GM21526 (cell line): ENCODE results near the gene NHERF2.
A peak's percentile ranks its signal among the peaks of the same experiment; 100 is the strongest.

ENCODE experiments used
- ATAC-seq: cut with Tn5 transposase; IDR thresholded peaks from one replicate; pipeline ENCODE4 v1.9.1; 2021; ENCODE audit warnings: moderate library complexity; ENCODE audit not compliant: unreplicated experiment, low FRiP score

NHERF2 gene

DNA sequence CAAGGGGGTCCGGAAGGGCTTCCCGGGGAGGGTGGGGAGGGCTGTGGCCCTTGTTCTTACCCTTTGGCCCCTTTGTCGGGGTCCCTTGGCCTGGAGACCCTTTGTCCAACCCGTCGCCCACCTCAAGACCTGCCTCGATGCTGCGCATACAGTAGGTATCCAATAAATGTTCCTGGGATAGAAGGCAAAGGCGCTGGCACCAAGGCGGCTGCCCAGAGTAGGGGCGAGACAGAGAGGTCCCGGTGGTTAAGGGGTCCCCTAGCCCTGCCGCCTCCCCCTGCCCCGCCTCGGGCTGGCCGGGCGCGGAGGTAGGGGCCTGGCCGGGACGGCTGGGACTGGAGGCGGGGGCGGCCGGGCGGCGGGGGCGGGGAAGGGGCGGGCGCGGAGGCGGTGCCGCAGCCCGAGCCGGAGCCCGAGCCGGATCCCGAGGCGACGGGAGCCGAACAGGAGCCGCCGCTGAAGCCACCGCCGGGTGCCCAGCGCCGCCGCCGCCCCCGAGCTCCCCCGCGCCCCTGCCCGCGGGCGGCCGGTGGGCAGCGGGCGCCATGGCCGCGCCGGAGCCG lies at the start of gene NHERF2:
TSS of gene NHERF2 (plus strand) at position 442 of the 563 bp plus-strand sequence. CDS start at position 546, 104 bp downstream.
- no peak for ATAC-seq

DNA sequence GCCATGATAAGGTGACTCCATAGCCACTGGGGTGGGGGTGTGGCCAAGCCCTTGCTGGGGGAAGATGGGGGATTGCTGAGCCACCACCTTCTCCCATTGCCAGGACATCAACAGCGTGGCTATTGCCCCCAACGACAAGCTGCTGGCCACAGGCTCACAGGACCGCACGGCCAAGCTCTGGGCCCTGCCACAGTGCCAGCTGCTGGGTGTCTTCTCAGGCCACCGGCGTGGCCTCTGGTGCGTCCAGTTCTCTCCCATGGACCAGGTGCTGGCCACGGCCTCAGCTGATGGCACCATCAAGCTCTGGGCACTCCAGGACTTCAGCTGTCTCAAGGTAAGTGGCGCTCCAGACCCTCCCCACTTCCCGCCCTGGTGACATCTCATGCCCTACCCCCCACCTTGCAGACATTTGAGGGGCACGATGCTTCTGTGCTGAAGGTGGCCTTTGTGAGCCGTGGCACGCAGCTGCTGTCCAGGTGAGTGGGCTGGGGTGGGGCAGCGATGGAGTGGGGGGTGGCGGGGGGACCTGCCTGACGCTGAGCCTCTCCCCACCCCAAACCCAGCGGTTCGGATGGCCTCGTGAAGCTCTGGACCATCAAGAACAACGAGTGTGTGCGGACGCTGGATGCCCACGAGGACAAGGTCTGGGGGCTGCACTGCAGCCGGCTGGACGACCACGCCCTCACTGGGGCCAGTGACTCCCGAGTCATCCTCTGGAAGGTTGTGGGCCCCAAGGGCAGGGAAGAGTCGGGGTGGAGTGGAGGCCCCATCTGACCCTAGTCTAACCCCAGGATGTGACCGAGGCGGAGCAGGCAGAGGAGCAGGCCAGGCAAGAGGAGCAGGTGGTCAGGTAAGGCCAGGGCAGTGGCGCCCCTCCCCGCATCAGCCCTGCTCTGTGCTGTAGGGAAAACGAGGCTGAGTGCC lies 49.5 kb upstream of the NHERF2 start:
- no peak for ATAC-seq

DNA sequence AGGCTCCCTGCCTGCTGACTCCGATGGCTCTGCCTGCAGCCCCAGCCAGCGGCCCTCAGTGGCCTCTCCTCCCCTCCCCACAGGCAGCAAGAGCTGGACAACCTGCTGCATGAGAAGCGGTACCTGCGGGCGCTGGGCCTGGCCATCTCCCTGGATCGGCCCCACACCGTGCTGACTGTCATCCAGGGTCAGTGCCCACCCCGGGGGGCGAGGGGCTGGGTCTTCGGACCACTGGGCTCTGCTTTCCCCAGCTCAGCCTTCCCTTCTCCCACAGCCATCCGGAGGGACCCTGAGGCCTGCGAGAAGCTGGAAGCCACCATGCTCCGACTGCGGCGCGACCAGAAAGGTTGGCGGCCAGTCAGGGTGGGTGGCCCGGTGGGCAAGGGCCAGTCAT lies 48.8 kb upstream of the NHERF2 start:
- ATAC-seq = no peak

DNA sequence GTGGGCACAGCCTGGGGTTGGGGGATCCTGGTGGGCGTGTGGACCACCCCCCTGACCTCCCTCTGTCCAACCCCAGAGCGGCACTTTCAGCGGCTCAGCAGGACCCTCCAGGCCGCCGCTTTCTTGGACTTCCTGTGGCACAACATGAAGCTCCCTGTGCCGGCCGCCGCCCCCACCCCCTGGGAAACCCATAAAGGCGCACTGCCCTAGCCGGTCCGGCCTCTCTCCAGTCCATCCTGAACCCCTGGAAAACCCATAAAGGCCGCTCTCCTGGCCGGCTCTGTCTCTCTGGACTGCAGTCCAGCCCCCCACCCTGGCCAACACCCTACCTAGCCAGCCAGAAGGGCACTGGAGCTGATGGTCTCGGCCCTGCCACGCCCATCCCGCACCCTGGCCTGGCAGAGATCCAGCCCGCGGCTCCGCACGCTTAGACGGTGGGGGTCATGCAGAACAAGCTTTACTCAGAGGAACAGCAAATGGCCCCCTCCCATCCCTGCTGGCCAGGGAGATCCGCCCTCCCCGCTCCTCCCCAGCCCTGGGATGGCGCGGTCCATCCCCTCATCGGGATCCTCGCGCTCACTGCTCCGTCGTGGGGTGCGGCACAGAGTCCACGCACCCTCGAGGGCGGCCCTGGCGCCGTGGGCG lies 48.1 kb upstream of the NHERF2 start:
- ATAC-seq = no peak

DNA sequence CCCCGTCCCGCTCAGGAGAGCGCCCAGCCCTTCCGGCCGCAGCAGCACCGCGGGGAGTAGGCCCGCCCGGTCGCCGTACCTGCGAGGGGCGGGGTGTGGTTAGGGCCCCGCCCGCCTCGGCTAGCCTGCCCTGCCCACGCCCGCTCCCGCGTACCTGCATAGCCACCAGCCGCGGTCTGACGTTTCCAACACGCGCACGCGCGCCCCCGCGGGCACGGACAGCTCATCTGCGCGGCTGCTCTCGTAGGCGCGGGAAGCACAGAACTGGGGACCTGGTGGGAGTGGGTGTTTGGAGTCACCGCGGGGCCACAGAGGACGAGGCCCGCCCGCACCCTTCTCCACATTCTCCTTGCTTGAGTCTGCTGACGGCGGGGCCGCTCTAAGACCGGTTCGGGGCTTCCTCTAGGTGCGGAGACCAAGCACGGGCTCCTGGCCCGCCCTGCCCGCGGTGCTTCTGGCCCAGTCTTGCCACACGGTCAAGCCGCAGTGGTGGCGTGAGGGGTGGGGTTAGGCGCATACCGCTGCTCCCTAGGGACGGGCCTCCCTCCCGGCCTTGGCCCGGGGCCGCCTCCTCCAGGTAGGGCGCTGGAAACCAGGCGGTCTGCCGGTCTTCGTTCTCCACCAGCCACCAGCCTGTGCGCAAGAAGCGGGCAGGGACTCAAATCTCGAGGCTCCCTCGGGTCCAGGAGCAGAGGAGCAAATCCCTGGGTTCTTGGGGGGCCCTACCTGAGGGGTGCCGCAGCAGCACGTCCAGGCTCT lies 47.3 kb upstream of the NHERF2 start:
- ATAC-seq = no peak

DNA sequence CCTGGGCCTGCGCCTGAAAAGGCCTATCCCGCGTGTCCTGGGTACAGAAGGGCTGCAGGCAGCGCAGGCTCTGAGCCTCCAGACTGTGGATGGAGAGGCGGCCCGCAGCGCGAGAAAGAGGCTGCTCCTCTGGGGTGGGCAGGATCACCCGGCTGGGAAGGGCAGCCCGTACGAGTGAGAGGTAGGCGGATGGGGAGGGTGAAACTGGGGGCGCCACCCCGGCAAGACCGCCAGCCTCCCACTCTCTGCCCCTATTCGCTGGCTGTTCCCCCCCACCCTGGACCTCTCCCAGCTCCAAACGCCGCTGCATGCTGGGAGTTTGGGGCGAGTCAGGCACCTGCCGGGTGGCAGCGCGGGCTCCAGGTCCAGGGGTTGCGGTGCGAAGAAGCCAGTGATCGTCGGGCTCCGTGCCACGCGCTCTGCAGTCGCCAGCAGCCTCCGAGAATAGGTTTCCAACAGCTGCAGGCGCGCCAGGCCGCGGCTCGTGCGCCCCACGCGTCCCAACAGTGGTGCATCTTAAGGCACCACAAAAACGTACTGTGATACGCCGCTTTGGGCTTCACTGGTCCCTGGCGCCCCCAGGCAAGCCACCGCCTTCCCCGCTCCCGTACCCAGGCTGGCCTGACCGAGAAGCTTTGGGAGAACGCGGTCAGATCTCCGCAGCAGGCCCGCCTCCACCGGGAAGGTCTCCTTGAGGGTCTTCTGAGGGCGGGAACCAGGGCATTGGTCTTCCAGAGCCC lies 46.5 kb upstream of the NHERF2 start:
- ATAC-seq = no peak

DNA sequence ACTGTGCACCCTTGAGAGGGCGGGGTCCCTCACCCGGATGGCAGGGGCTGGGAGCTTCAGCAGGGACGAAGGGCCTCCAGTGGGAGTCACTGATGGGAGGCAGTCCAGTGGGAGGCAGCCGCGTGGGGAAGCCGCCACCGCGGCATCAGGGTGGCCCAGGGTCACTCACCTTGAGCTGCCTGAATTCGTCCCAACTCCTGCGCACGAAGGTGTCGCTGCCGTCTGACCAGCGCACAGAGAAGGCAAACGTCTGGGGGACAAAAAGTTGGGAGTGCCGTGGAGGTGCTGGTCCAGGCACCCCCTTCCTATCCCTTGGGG lies 46.0 kb upstream of the NHERF2 start:
- ATAC-seq = no peak

DNA sequence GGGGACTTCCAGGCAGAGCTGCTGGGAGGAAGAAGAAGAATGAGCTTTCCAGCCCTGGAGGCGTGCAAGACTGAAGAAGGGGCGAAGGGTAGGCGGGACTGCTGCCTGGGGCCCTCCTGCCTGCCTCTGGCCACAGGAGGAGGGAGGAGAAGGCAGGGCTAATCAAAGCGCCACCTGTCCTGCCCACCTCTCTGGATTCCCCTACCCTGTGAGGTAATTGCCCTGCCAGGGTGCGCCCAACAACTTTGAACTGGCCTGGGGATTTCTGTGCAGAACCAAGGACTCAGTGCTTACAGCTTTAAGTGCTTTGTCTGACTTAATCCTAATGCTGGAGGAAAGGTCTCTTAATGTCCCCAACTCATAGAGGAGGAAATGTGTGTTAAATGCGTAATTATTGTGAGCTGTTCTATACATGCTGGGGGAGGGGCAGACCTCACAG lies 45.3 kb upstream of the NHERF2 start, which contains the start of gene NOXO1:
TSS of gene NOXO1 (minus strand) at position 72 of the 439 bp plus-strand sequence. CDS start 290 bp downstream, outside the sequence.
- ATAC-seq = no peak

DNA sequence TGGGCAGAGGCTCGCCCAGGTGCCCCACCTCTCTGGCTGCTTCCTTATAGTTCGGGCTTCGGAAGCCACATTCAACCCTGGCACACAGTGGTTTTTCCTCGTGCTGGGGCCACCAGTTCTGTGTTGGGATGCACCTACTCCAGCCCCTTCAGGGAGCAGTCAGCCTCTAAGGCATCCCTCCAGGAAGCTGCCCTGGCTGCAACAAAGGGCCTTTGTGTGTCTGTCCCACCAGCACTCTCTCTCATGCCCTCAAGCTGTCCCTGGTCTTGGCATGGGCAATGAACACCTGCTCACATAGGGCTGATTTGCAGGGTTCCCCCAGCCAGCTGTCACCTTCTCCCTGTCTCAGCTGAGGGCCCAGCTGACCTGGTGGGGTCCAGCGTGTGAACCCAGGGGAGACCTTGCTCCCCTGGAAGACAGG lies 44.7 kb upstream of the NHERF2 start:
- no peak for ATAC-seq

DNA sequence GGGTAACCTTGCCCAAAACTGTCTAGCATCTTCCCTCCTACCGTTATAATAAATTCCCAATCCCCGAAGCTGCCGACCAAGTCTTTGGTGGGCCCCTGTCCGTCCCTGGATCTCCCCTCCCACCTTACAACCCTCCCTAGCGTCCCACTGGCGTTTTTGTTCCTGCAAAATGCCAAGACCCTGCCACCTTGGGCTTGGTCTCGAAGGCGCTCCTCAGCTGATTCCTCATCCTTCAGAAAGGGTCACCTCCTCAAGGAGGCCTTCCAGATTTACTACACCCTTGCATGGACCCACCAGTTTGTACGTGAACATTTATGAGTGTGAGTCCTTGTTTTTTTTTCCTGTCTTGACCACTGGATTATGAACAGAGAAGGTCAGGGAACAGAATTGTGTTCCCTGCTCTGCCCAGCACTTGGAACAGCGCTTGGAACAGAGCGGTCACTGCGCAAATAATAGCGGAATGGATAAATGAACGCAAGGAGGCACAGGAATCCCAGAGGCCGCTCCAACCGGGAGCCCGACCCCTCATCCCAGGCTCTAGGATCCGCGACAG lies 43.6 kb upstream of the NHERF2 start:
- ATAC-seq = no peak

DNA sequence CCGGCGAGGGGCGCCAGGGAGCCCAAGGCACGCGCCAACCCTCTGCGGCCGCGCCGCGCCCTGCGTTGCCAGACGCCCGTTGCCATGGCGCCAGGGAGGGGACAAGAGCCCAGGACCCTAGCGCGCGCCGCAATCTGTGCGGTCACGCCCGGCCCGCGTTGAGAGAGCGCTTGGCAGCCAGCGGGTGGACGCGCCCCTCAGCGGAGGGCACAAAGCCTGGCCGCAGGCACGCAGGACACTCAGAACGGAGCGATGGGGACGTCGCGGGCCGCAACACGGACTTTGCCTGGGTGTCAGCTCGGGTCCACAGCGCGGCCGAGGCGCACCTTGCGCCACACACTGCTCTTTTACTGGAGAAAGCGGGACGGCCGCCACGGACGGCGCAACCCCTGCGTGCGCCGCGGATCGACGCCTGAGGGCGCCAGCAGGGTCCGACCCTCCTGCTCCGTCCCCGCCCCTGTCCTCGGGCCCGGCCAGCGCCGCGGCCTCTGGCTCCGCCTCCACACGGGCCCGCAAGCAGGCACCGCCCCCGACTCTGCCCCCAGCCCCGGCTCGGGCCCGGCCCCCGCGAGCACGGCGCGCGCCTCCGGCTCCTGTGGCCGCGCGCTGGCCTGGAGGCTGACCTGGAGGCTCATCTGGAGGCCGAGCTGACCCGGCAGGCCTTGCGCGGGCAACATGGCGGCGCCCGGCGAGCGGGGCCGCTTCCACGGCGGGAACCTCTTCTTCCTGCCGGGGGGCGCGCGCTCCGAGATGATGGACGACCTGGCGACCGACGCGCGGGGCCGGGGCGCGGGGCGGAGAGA lies 43.0 kb upstream of the NHERF2 start, which contains the start of gene GFER:
TSS of gene GFER (plus strand) at position 650 of the 803 bp plus-strand sequence. CDS start at position 676, 26 bp downstream.
- ATAC-seq = peak; percentile 54

DNA sequence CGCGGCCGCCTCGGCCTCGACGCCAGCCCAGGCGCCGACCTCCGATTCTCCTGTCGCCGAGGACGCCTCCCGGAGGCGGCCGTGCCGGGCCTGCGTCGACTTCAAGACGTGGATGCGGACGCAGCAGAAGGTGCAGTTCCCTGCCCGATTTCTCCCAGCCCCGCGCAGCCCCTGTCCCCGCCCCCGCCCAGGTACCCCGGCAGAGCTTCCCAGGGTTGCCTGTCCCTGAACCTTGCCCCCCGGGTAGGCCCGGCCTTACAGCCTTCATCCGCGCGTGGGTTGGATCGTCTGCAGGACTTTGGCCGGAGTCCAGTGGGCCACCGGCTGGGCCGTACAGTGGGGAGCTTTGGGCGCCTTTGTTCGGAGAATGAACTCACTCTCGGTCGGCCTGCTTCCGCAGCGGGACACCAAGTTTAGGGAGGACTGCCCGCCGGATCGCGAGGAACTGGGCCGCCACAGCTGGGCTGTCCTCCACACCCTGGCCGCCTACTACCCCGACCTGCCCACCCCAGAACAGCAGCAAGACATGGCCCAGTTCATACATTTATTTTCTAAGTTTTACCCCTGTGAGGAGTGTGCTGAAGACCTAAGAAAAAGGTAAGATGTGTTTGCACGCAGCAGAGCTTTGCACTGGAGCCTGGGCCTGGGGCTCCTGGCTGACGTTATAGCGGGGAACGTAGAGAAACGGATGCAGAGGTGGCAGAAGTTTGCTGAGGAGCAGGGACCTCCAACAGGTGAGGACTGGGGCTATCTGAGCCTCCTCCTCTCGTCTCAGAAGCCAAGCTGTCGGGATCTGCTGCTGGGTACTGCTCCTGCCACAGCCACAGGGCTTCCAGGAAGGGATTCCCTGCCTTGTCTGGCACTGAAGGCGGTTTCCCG lies 42.1 kb upstream of the NHERF2 start:
- ATAC-seq = no peak

DNA sequence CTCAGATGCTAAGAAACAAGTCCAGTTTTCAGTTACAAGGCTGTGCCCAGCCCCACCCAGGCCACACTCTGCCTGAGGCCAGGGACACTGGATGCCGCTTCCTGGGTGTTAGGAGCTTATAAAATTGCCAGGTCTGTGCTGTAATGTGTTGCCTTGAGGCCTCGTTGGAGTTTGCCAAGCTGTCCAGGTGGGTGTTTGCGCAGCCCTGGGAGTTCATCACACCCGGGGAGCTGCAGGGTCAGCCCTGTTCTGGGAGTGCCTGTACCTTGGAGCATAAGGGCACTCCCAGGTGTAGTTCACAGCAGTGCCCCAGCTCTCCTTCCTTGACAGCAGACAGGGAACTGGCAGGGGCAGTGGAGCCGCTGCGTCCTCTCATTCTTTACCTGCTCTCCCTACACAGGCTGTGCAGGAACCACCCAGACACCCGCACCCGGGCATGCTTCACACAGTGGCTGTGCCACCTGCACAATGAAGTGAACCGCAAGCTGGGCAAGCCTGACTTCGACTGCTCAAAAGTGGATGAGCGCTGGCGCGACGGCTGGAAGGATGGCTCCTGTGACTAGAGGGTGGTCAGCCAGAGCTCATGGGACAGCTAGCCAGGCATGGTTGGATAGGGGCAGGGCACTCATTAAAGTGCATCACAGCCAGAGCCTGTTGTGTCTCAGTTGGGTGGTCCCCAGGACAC lies 41.1 kb upstream of the NHERF2 start:
- no peak for ATAC-seq

DNA sequence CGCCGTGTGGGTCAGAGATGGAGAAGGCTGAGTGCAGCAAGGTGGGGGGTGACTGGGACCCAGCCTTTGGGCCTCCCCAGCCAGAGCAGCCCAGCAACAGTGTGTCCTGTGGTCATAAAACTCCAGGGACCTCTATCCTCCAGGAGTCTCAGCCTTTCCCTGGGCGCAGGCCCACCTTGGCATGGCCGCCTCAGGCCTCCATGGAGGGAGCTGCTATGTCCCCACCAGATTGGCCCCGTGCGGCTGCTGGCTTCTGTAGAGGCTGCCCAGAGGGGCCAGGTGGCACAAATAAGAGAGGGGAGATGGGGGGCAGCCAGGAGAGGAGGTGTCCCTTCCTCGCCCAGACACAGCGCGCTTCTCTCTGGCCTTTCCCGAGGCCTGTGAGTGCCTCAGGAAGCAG lies 39.5 kb upstream of the NHERF2 start:
- ATAC-seq = no peak

DNA sequence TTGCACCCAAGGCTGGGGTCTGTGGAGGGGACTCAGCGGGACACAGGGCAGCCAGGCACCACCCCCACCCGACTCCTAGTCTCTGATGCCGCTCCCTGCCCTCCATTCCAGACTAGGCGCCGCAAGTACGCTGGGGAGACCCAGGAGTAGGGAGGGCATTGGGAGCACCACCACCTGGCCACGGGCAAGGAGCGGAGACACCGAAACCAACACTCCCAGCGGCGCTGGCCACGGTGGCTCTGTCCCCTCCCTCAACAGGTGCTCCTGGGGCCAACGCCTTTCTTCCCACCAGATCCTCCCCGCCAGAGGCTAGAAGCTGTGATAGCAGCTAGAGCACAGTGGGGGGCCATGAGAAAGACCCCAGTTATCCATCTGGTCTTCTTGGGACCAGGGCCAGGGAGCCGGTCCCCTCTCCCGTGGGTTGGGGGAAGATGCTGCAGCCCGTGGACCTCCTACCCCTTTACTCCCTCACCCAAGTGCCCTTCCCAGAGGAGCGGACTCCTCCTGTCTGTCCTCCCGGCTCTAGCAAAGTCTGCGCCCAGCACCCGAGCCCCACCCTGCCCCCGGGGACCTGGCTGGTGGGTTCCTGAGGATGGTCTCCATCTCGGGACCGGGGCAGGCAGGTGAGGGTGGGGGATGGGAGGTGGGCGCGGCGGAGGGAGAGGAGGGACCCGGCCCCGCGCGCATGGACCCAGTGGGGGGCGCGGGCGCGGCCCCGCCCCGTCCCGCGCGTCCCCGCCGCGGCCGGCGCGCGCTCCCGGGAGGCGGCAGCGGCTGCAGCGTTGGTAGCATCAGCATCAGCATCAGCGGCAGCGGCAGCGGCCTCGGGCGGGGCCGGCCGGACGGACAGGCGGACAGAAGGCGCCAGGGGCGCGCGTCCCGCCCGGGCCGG lies 37.2 kb upstream of the NHERF2 start, which contains the start of gene SYNGR3:
TSS of gene SYNGR3 (plus strand) at position 762 of the 892 bp plus-strand sequence. CDS start 133 bp downstream, outside the sequence.
- ATAC-seq = no peak

DNA sequence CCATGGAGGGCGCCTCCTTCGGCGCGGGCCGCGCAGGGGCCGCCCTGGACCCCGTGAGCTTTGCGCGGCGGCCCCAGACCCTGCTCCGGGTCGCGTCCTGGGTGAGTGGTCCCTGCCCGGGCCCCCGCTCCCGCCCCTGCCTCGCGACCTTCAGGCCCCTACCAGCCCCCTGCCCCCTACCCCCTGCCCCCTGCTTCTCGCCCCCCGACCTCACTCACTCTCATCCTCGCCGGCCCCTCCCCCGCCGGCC lies 36.7 kb upstream of the NHERF2 start:
- ATAC-seq = no peak
